B cell (primary cell): ENCODE results near the gene BLVRB. TPM values are rescaled to one million over a fixed set of nuclear protein-coding genes. Genes with fewer than 3 reads are reported as not detected.

Source experiments
- ATAC-seq: fragments of 200-7000 bp; cut with Tn5 transposase; one replicate; pipeline ENCODE4 v1.10.0; 2021; ENCODE audit warnings: low read depth, mild to moderate bottlenecking, moderate number of reproducible peaks, moderate library complexity
- CTCF ChIA-PET: fragments of 350-600 bp; sonication (Branson Sonifier 250); formaldehyde crosslinking; loops from one replicate; lab custom pipeline; 2021; ENCODE audit warnings: antibody characterized with exemption, inconsistent platforms; lab: Charles Lee
- POLR2A ChIA-PET: fragments of 350-600 bp; sonication (Branson Sonifier 250); formaldehyde crosslinking; loops from one replicate; lab custom pipeline; 2021; ENCODE audit warnings: antibody characterized with exemption; lab: Charles Lee
- DNase-seq: peaks from one replicate; pipeline ENCODE4 v3.0.0; 2013
- H2AFZ ChIP-seq: 2 replicates; pipeline ENCODE4 v1.6.1; 2012; ENCODE audit warnings: mild to moderate bottlenecking, low read depth, low read length; ENCODE audit not compliant: insufficient read depth, poor library complexity, severe bottlenecking
- H3K27ac ChIP-seq, 2 donors: 1 replicate in 1 of 2; 2 replicates in 1 of 2; pipeline ENCODE4 v1.5.1; 2012 to 2013; ENCODE audit warnings: low read length in 2 of 2, mild to moderate bottlenecking in 2 of 2, moderate library complexity in 1 of 2
- H3K27me3 ChIP-seq, 4 experiments: fragments of 200-600 bp in 1 of 4; sonication (generic) in 1 of 4; replicated peaks in 1 of 4; 1 replicate in 2 of 4; 2 replicates in 2 of 4; pipeline versions ENCODE4 v1.6.1 to v1.7.0; 2013 to 2016; ENCODE audit warnings: low read length in 3 of 4, mild to moderate bottlenecking in 2 of 4, mixed read lengths in 1 of 4, moderate library complexity in 1 of 4; ENCODE audit not compliant: insufficient read depth in 4 of 4, control insufficient read depth in 3 of 4; ENCODE audit errors: control extremely low read depth in 1 of 4
- H3K36me3 ChIP-seq, 2 experiments: replicated peaks in 1 of 2; 1 replicate in 1 of 2; 2 replicates in 1 of 2; pipeline versions ENCODE4 v1.6.1 to v1.7.1; 2013; ENCODE audit warnings: low read length in 1 of 2; ENCODE audit not compliant: insufficient read depth in 2 of 2, control insufficient read depth in 1 of 2; ENCODE audit errors: control extremely low read depth in 1 of 2, extremely low read depth in 1 of 2
- H3K4me1 ChIP-seq, 2 donors: fragments of 200-600 bp in 1 of 2; sonication (generic) in 1 of 2; 1 replicate in 1 of 2; 2 replicates in 1 of 2; pipeline versions ENCODE4 v1.5.1 to v1.6.1; 2013 to 2017; ENCODE audit warnings: low read length in 2 of 2; ENCODE audit not compliant: control insufficient read depth in 2 of 2, insufficient read depth in 2 of 2
- H3K4me2 ChIP-seq: replicated peaks from 2 replicates; pipeline ENCODE3; 2012; ENCODE audit warnings: mild to moderate bottlenecking, low read depth, low read length; ENCODE audit not compliant: poor library complexity, severe bottlenecking
- H3K4me3 ChIP-seq, 5 experiments: fragments of 200-600 bp in 1 of 5; sonication (generic) in 1 of 5; 1 replicate in 3 of 5; 2 replicates in 2 of 5; pipeline versions ENCODE4 v1.5.1 to v1.7.0; 2011 to 2016; ENCODE audit warnings: low read length in 4 of 5, mild to moderate bottlenecking in 4 of 5, low read depth in 2 of 5, control low read depth in 1 of 5, moderate library complexity in 1 of 5; ENCODE audit not compliant: insufficient read depth in 1 of 5; ENCODE audit errors: control extremely low read depth in 1 of 5, extremely low read depth in 1 of 5
- H3K79me2 ChIP-seq: fragments of 200-600 bp; sonication (generic); one replicate; pipeline ENCODE4 v1.6.0; 2016; ENCODE audit warnings: low read length; ENCODE audit not compliant: control insufficient read depth, insufficient read depth
- H3K9ac ChIP-seq: fragments of 200-600 bp; sonication (generic); 2 replicates; pipeline ENCODE4 v1.6.1; 2017; ENCODE audit warnings: mild to moderate bottlenecking, low read length, moderate library complexity
- H3K9me3 ChIP-seq, 3 donors: one replicate each; pipeline versions ENCODE4 v1.6.1 to v1.7.1; 2013; ENCODE audit warnings: low read length in 2 of 3; ENCODE audit not compliant: control insufficient read depth in 2 of 3, insufficient read depth in 1 of 3; ENCODE audit errors: control extremely low read depth in 1 of 3
- H4K20me1 ChIP-seq: 2 replicates; pipeline ENCODE4 v1.6.0; 2012; ENCODE audit warnings: mild to moderate bottlenecking, low read length; ENCODE audit not compliant: insufficient read depth, control insufficient read depth, poor library complexity, severe bottlenecking
- H3K27ac Mint-ChIP-seq: one replicate; pipeline ENCODE4 v1.8.0; 2021; ENCODE audit warnings: mixed read lengths
- H3K27me3 Mint-ChIP-seq: one replicate; pipeline ENCODE4 v1.8.0; 2021; ENCODE audit warnings: mixed read lengths
- H3K4me1 Mint-ChIP-seq: one replicate; pipeline ENCODE4 v1.8.0; 2021; ENCODE audit warnings: mixed read lengths
- H3K4me3 Mint-ChIP-seq: one replicate; pipeline ENCODE4 v1.8.0; 2021; ENCODE audit warnings: mixed read lengths
- H3K9me3 Mint-ChIP-seq: one replicate; pipeline ENCODE4 v1.8.0; 2022; ENCODE audit warnings: mixed read lengths; ENCODE audit not compliant: insufficient read depth
- EZH2 ChIP-seq: IDR thresholded peaks from 2 replicates; pipeline ENCODE4 v1.6.1; 2012; ENCODE audit warnings: borderline replicate concordance, low read depth, mild to moderate bottlenecking, moderate library complexity, low read length; ENCODE audit not compliant: insufficient read depth, poor library complexity, severe bottlenecking
- WGBS: methylation state at CpG from one replicate; pipeline ENCODE4 v1.1.5; 2013; ENCODE audit warnings: missing lambda C conversion rate; ENCODE audit not compliant: insufficient coverage; 5-methylcytosine and 5-hydroxymethylcytosine counted together
- intact Hi-C: fragments of 100-400 bp; cut with micrococcal nuclease; formaldehyde crosslinking; loops from one replicate; pipeline ENCODE4 v1.10.0; 2022
- polyA plus RNA-seq: library from polyadenylated mRNA; depleted of rRNA; stranded (reverse); fragments of >200 nt; gene quantifications from 2 replicates; pipeline ENCODE4 v1.2.3, GENCODE V29; 2012
- total RNA-seq, 2 donors: library from RNA; stranded (reverse); fragments of 120-200 nt in 1 of 2; gene quantifications; 1 replicate in 1 of 2; 2 replicates in 1 of 2; pipeline versions ENCODE4 v1.2.3 to v1.2.4, GENCODE V29; 2013 to 2022
- TF ChIP-seq, protein P1 (sequence below): fragments of 200-600 bp; IDR thresholded peaks from one replicate; pipeline ENCODE4 v1.8.0; 2022; ENCODE audit warnings: antibody characterized with exemption, mild to moderate bottlenecking

BLVRB gene
- total and polyA plus RNA-seq, 2 donors (not counting 1 experiment from before 2014, with no cell fraction given): 14.2 to 23.2 TPM

DNA sequence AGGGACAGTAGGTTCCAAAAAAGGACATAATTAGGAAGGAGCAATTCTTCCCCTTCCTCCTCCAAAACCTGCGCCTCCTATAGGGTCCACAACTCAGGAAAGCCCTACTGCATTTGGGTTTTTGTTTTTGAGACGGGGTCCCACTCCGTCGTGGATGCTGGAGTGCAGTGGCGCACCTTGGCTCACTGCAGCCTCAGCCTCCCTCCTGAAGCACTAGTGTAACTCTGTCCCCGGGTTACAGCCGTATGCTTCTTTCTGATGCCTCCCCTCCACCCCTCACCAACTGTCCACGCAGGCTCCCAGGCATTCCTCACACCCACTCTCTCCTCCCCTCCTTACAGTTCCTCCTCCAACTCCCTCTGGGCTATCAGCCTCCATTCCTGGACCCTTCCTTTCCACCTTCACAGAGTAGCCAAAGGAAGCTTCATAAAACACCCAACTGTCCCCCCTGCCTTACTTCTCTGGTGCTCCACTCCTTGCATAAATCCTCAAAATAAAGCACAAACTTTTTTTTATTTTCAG, 19.2 kb downstream of the BLVRB start:
- Histone ChIP-seq H4K20me1 (peaks cover 16% of the 10 kb centered on the region), H3K27ac (no peak overlapping the region), H3K4me1 (peaks cover 12% of the 10 kb centered on the region in 2 donors), H3K9ac (no peak overlapping the region), H2AFZ (no peak overlapping the region), H3K27me3 (no peaks in the 10 kb centered on the region), H3K79me2 (peaks cover 26% of the 10 kb centered on the region), H3K4me3 (no peak overlapping the region), H3K9me3 (no peaks in the 10 kb centered on the region), H3K36me3 (peaks cover 0 to 5% of the 10 kb centered on the region in 2 experiments), H3K4me2 (no peak overlapping the region)
- ChIA-PET POLR2A (no interaction called here), CTCF (interaction anchor here (0.6 to 5.6 kb wide), 3 partner anchors 11 to 26 kb away, joined by 3 to 87 read pairs (median 3); no protein-coding TSS in a partner anchor)
- DNase-seq: no peak
- TF ChIP-seq EZH2: no peak
- TF ChIP-seq, protein P1, sequence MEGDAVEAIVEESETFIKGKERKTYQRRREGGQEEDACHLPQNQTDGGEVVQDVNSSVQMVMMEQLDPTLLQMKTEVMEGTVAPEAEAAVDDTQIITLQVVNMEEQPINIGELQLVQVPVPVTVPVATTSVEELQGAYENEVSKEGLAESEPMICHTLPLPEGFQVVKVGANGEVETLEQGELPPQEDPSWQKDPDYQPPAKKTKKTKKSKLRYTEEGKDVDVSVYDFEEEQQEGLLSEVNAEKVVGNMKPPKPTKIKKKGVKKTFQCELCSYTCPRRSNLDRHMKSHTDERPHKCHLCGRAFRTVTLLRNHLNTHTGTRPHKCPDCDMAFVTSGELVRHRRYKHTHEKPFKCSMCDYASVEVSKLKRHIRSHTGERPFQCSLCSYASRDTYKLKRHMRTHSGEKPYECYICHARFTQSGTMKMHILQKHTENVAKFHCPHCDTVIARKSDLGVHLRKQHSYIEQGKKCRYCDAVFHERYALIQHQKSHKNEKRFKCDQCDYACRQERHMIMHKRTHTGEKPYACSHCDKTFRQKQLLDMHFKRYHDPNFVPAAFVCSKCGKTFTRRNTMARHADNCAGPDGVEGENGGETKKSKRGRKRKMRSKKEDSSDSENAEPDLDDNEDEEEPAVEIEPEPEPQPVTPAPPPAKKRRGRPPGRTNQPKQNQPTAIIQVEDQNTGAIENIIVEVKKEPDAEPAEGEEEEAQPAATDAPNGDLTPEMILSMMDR: no peak
- no peaks in the 10 kb centered on the region for H3K27me3 Mint-ChIP-seq
- intact Hi-C loops: no loop called here
- H3K27ac Mint-ChIP-seq: no peak overlapping the region
- ATAC-seq: no peak
- no peaks in the 10 kb centered on the region for H3K9me3 Mint-ChIP-seq
- peaks cover 19% of the 10 kb centered on the region for H3K4me1 Mint-ChIP-seq
- peak overlapping the region; percentile 30 for H3K4me3 Mint-ChIP-seq
- WGBS: 92% methylated on average over 8 of the region's 8 CpGs

- intact Hi-C loops: no loop called here
- H3K27ac ChIP-seq: no peak overlapping the region
- CTCF ChIA-PET: interaction anchor here (1.4 to 5.6 kb wide), 3 partner anchors 26 to 141 kb away, joined by 5 to 87 read pairs (median 15); no protein-coding TSS in a partner anchor
Measured at GRCh38 chr19:40445780-40446262, 19.7 kb downstream of the BLVRB start.

More at GRCh38 chr19:40445780-40446262, 19.7 kb downstream of the BLVRB start:
- H4K20me1 ChIP-seq: peaks cover 21% of the 10 kb centered on the region
- POLR2A ChIA-PET: interaction anchor here (3.7 kb wide), 1 partner anchor 25 kb away, joined by 32 read pairs; no protein-coding TSS in a partner anchor
- no peaks in the 10 kb centered on the region for H3K27me3 ChIP-seq
- no peak for DNase-seq
- H3K79me2 ChIP-seq: peaks cover 31% of the 10 kb centered on the region
- Mint-ChIP-seq H3K4me3 (peak overlapping the region; percentile 59), H3K4me1 (peaks cover 23% of the 10 kb centered on the region), H3K27ac (peak overlapping the region; percentile 7), H3K9me3 (no peaks in the 10 kb centered on the region), H3K27me3 (no peaks in the 10 kb centered on the region)
- peaks cover 2 to 10% of the 10 kb centered on the region in 2 experiments for H3K36me3 ChIP-seq
- H3K9ac ChIP-seq: no peak overlapping the region
- WGBS: 93% methylated on average over 9 of the region's 9 CpGs
- no peak for ATAC-seq
- H2AFZ ChIP-seq: no peak overlapping the region
- no peaks in the 10 kb centered on the region for H3K9me3 ChIP-seq
- no peak for TF ChIP-seq EZH2
- TF ChIP-seq, protein P1: no peak
- H3K4me1 ChIP-seq: peaks cover 12% of the 10 kb centered on the region in 2 donors
- no peak overlapping the region for H3K4me3 ChIP-seq
- no peak overlapping the region for H3K4me2 ChIP-seq
